ENCODE measurements around the gene CFTR.

The CFTR gene

GRCh38 chr7:117588352-117588794 is 108.5 kb downstream of the CFTR start:
- no peak for DNase-seq (ENCODE audit: low read depth in 2 of 2)

DNA sequence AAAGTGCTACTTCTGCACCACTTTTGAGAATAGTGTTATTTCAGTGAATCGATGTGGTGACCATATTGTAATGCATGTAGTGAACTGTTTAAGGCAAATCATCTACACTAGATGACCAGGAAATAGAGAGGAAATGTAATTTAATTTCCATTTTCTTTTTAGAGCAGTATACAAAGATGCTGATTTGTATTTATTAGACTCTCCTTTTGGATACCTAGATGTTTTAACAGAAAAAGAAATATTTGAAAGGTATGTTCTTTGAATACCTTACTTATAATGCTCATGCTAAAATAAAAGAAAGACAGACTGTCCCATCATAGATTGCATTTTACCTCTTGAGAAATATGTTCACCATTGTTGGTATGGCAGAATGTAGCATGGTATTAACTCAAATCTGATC is 110.4 kb downstream of the CFTR start:
- DNase-seq (ENCODE audit: low read depth in 2 of 2) = no peak

- no peak for DNase-seq (ENCODE audit: low read depth in 2 of 2)
Measured at GRCh38 chr7:117592011-117592635, 112.3 kb downstream of the CFTR start.

- no peak for DNase-seq (ENCODE audit: low read depth in 2 of 2)
Measured at GRCh38 chr7:117596134-117596533, 116.3 kb downstream of the CFTR start.

- no peak for DNase-seq (ENCODE audit: low read depth in 2 of 2)
Measured at GRCh38 chr7:117597755-117598154, 117.9 kb downstream of the CFTR start.

DNA sequence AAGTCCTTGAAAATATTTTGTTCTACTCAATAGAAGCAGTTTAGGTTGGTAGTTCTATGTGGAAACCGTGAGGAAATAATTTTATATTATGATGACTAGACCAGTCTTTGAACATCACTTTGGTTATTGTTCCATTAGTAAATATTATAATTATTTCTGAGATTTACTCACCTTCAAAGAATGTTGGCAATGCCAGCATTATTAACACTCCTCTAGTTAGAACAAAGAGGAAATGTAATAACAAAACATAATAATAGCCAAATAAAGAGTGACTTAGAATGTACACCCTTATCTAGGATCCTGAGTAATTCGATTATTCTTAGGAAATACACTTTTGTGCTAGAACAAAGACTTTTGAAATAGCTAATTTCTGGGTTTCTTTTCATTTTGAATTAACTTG is 121.1 kb downstream of the CFTR start:
- no peak for DNase-seq (ENCODE audit: low read depth in 2 of 2)

DNA sequence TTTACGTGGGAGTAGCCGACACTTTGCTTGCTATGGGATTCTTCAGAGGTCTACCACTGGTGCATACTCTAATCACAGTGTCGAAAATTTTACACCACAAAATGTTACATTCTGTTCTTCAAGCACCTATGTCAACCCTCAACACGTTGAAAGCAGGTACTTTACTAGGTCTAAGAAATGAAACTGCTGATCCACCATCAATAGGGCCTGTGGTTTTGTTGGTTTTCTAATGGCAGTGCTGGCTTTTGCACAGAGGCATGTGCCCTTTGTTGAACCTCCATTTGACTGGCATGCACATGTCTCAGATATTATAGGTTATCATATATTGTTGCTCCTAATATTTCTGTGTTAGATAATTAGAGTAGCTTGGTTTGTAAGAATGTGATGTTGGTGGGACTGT is 123.8 kb downstream of the CFTR start:
- DNase-seq (ENCODE audit: low read depth in 2 of 2) = no peak

GRCh38 chr7:117605712-117606111 is 125.9 kb downstream of the CFTR start:
- DNase-seq (ENCODE audit: low read depth in 2 of 2) = no peak

- no peak for DNase-seq (ENCODE audit: low read depth in 2 of 2)
Measured at GRCh38 chr7:117606132-117606531, 126.3 kb downstream of the CFTR start.

DNA sequence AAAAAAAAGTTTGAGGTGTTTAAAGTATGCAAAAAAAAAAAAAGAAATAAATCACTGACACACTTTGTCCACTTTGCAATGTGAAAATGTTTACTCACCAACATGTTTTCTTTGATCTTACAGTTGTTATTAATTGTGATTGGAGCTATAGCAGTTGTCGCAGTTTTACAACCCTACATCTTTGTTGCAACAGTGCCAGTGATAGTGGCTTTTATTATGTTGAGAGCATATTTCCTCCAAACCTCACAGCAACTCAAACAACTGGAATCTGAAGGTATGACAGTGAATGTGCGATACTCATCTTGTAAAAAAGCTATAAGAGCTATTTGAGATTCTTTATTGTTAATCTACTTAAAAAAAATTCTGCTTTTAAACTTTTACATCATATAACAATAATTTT is 130.6 kb downstream of the CFTR start:
- no peak for DNase-seq (ENCODE audit: low read depth in 2 of 2)

GRCh38 chr7:117612637-117613036 is 132.8 kb downstream of the CFTR start:
- no peak for DNase-seq (ENCODE audit: low read depth in 2 of 2)

GRCh38 chr7:117616694-117617093 is 136.9 kb downstream of the CFTR start:
- DNase-seq (ENCODE audit: low read depth in 2 of 2) = no peak

DNA sequence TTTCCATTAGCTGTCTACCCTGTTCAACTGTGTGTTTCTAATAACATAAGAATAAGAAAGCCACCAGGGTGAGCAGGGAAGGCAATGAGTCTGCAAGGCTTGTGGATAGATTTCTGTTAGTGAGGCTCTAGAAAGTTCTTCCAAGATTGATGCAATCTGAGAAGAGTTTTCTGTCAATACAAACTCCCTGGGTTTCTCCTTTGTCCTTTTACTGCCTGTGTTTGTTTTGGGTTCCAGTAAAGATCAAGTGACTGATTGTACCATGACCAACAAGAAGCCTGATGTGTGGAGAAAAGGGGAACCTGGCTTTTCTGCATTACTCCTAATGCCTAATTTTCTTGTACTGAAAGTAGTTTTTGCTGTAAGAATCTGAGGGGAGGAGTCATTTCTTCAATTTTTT is 139.9 kb downstream of the CFTR start:
- no peak for DNase-seq (ENCODE audit: low read depth in 2 of 2)

DNA sequence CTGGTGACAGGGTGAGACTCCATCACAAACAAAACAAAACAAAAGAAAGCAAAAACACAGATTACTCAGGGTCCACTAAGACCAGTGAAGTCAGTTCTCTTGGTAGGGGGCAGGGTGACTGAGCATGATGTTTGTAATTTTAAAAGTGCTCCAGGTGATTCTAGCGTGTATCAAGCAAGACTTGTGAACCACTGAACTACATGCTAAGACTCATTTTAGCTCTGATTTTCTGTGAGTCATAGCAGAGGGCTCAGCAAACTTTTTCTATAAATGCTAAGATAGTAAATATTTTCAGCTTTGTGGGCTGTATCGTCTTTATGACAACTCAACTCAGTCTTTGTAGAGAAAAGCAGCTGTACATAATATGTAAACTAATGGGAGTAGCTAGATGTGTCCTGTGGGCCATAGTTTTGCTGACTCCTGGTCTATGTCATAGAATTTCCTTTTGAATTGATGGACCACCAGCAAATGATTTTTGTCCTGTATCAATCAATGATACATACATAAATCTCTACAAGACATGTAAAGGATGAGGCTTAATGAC is 141.3 kb downstream of the CFTR start:
- no peak for DNase-seq (ENCODE audit: low read depth in 2 of 2)

DNA sequence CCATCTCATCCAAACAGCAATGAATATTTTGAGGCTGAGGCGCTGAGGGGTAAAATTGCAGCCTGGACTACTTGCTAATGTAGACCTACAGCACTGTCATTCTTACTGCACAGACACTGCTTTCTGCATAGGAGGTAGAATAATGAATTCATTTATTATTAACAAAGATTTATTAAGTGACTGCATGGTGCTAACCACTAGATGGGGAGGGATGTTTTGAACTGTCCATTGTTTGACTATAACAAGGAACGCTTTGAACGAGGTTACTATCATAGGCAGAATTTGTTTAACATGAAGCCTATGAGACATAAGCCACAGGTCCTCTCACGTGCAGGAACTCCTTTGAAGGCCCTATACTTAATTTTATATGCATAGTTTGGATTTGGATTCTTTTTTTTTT is 143.8 kb downstream of the CFTR start:
- no peak for DNase-seq (ENCODE audit: low read depth in 2 of 2)

- DNase-seq (ENCODE audit: low read depth in 2 of 2) = no peak
Measured at GRCh38 chr7:117630501-117630900, 150.7 kb downstream of the CFTR start.

- no peak for DNase-seq (ENCODE audit: low read depth in 2 of 2)
Measured at GRCh38 chr7:117630907-117631564, 151.2 kb downstream of the CFTR start.

GRCh38 chr7:117631652-117632051 is 151.8 kb downstream of the CFTR start:
- no peak for DNase-seq (ENCODE audit: low read depth in 2 of 2)

DNA sequence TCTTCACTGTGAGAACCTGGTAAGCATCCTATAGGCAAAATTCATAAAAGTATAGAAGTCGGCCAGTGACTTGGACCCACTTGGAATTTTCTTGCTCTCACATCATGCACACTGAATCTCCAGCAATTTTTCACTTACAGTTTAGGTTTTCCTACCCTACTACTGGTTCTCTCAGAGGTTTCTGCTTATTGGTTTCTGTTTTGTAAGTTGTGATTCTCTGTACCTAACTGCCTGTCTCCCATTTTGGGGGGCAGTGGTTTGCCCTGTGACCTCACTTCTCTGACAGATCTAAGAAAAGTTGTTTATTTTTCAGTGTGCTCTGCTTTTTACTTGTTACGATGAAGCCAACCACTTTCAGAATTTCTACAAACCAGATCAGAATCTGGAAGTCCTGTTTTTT is 158.1 kb downstream of the CFTR start:
- no peak for DNase-seq (ENCODE audit: low read depth in 2 of 2)

- no peak for DNase-seq (ENCODE audit: low read depth in 2 of 2)
Measured at GRCh38 chr7:117639966-117640365, 160.1 kb downstream of the CFTR start.

- no peak for DNase-seq (ENCODE audit: low read depth in 2 of 2)
Measured at GRCh38 chr7:117640465-117640864, 160.6 kb downstream of the CFTR start.

DNA sequence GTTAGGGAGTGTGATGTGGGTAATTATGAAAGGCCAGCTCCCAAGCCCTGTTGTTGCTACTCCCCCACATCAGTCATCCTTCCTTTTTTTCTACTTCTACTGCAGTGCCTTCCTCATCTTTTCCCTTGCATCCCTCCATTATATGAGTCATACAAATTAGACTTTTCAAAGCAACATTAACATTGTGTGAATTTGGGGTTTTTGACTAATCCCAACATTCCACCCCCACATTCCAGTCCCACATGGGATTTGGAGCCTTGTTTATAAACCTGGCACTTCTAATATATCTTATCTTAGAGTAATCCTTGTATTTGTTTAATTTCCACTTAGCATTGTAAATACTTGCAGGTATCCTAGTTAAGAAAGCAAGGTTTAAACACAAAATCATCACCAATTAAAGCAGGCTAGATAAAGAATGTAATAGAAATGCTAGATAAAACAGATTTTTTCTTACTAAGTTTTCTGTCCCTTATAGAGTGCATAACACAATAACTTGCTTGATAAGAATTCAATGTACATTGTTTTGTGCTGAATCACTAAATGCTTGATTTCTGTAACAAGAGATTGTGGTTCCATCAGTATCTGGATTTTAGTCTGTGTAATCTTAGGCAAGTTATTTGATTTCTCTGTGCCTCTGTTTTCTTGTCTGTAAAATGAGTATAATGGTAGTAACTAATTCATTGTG is 165.8 kb downstream of the CFTR start:
- no peak for DNase-seq (ENCODE audit: low read depth in 2 of 2)

Data from activated CD8-positive, alpha-beta memory T cell treated with anti-CD3 and anti-CD28 coated beads for 4 hours (primary cell).